ENCODE data around the gene CLSTN2. TPM values are rescaled to one million over a fixed set of nuclear protein-coding genes. Genes with fewer than 3 reads are reported as not detected.

The CLSTN2 gene
- total and polyA plus RNA-seq, 9 donors, result 28.9 to 263 (median 134) TPM

DNA sequence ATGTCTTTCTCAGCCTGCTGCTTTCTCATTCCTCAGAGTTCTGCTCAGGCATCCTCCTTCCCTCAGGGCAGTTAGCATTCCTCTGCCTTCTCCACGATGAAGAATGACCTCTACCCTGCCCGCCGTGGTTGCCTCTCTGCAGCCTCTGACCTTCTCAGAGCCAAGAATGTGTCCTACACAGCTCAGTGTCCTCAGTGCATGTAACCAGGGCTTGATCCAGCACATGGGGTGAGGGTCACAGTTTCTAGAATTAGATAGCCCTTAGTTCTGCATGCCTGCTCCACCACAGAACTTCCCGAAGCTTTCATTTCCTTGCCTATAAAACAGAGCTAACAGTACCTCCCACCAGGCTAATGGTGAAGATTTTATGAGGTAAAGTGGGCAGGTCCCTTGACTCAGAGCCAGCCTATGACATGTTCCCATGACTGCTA, 182.1 kb downstream of the CLSTN2 start:
- Histone ChIP-seq H3K27me3 (no peaks in the 10 kb centered on the region), H3K4me1 (ENCODE audit: insufficient read depth) (peaks cover 9% of the 10 kb centered on the region), H3K4me3 (no peak overlapping the region), H3K36me3 (no peaks in the 10 kb centered on the region), H3K9me3 (no peaks in the 10 kb centered on the region), H3K27ac (no peak overlapping the region)
- WGBS, 3 donors, result 23 to 38% (median 28%) methylated on average over 4 of the region's 4 CpGs
- TF ChIP-seq, protein P1, sequence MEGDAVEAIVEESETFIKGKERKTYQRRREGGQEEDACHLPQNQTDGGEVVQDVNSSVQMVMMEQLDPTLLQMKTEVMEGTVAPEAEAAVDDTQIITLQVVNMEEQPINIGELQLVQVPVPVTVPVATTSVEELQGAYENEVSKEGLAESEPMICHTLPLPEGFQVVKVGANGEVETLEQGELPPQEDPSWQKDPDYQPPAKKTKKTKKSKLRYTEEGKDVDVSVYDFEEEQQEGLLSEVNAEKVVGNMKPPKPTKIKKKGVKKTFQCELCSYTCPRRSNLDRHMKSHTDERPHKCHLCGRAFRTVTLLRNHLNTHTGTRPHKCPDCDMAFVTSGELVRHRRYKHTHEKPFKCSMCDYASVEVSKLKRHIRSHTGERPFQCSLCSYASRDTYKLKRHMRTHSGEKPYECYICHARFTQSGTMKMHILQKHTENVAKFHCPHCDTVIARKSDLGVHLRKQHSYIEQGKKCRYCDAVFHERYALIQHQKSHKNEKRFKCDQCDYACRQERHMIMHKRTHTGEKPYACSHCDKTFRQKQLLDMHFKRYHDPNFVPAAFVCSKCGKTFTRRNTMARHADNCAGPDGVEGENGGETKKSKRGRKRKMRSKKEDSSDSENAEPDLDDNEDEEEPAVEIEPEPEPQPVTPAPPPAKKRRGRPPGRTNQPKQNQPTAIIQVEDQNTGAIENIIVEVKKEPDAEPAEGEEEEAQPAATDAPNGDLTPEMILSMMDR (IDR thresholded peaks at IDR 0.05), result no peak
- TF ChIP-seq EP300 (IDR thresholded peaks at IDR 0.05) (no peak), POLR2A (IDR thresholded peaks at IDR 0.05) (no peak)
- intact Hi-C loops (cut with DNase I), result no loop called here
- no peak for DNase-seq

- H3K27ac ChIP-seq, result no peak overlapping the region
- no peaks in the 10 kb centered on the region for H3K27me3 ChIP-seq
- WGBS, 3 donors, result 8 to 17% (median 17%) methylated on average over 3 of the region's 3 CpGs
- H3K4me1 ChIP-seq (ENCODE audit: insufficient read depth), result no peaks in the 10 kb centered on the region
- no peak for TF ChIP-seq EP300 (IDR thresholded peaks at IDR 0.05)
- TF ChIP-seq, protein P1 (IDR thresholded peaks at IDR 0.05), result no peak
- TF ChIP-seq POLR2A (IDR thresholded peaks at IDR 0.05), result no peak
- H3K9me3 ChIP-seq, result no peaks in the 10 kb centered on the region
- no peak for DNase-seq
- intact Hi-C loops (cut with DNase I), result no loop called here
- H3K36me3 ChIP-seq, result no peaks in the 10 kb centered on the region
- H3K4me3 ChIP-seq, result no peak overlapping the region
These were observed 187.2 kb downstream of the CLSTN2 start for GRCh38 chr3:140122183-140122582.

DNA sequence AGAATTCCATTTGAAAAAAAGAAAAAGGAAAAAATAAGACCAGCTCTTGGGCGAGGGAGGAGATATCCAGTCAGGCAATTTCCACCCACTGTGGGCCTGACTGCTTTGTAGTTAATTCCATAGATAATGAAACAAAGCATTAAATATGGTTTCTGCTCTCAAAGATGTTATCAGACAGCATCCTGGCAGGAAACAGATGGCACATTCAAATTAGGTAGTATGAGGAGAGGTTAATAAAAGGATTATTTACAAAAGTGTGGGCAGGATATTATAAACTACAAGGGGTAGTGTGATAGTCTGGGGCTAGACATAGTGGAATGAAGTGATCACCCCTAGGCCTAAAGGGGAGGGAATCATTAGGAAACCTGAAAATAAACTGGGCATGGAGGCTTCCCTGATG, 193.2 kb downstream of the CLSTN2 start:
- no peak for DNase-seq
- intact Hi-C loops (cut with DNase I), result no loop called here
- Histone ChIP-seq H3K4me3 (no peak overlapping the region), H3K27ac (no peak overlapping the region), H3K9me3 (no peaks in the 10 kb centered on the region), H3K27me3 (no peaks in the 10 kb centered on the region), H3K4me1 (ENCODE audit: insufficient read depth) (no peaks in the 10 kb centered on the region), H3K36me3 (no peaks in the 10 kb centered on the region)
- TF ChIP-seq, protein P1 (IDR thresholded peaks at IDR 0.05), result no peak
- TF ChIP-seq POLR2A (IDR thresholded peaks at IDR 0.05), result no peak
- TF ChIP-seq EP300 (IDR thresholded peaks at IDR 0.05), result no peak
- 70 to 78% (median 71%) methylated on average over 1 of the region's 1 CpG for WGBS, 3 donors

DNA sequence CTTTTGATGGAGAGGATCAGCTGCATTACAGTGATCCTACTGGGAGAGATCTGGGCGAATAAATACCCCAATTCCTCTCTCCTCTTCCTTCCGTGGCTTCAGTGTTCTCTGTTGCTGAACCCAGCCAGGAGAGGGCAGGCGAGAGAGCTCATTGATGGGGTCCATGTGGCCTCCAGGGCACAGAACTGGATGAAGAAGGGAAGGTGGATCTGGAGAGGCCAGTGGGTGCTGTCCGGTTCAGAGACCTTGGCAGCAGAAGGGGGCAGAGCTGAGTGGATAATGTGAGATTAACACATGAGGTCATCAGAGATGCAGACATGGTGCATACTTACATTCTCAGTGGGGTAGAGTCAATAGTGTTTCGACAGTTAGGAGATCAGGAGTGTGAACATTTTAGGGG, 193.6 kb downstream of the CLSTN2 start:
- Histone ChIP-seq H3K4me3 (no peak overlapping the region), H3K9me3 (no peaks in the 10 kb centered on the region), H3K4me1 (ENCODE audit: insufficient read depth) (no peaks in the 10 kb centered on the region), H3K27me3 (no peaks in the 10 kb centered on the region), H3K27ac (no peak overlapping the region), H3K36me3 (no peaks in the 10 kb centered on the region)
- TF ChIP-seq POLR2A (IDR thresholded peaks at IDR 0.05), result no peak
- no peak for TF ChIP-seq EP300 (IDR thresholded peaks at IDR 0.05)
- TF ChIP-seq, protein P1 (IDR thresholded peaks at IDR 0.05), result no peak
- WGBS, 3 donors, result 82 to 93% (median 85%) methylated on average over 5 of the region's 5 CpGs
- no peak for DNase-seq
- intact Hi-C loops (cut with DNase I), result no loop called here
